Measurements from ENCODE around the gene KCNIP4. TPM values are rescaled to one million over a fixed set of nuclear protein-coding genes. Genes with fewer than 3 reads are reported as not detected.

The KCNIP4 gene
- total and polyA plus RNA-seq, 2 of the 4 experiments (the other 2 are of a cell fraction) = not detected

- TF ChIP-seq MAFK (IDR thresholded peaks at IDR 0.05; ENCODE audit: low read depth, low read length) (no peak), FOS (IDR thresholded peaks at IDR 0.05; ENCODE audit: low read depth, low read length) (no peak), POLR2A (IDR thresholded peaks at IDR 0.05; ENCODE audit: low read depth, low read length) (no peak)
Observed at GRCh38 chr4:21768349-21769310, 179.9 kb downstream of the KCNIP4 start (continued).

DNA sequence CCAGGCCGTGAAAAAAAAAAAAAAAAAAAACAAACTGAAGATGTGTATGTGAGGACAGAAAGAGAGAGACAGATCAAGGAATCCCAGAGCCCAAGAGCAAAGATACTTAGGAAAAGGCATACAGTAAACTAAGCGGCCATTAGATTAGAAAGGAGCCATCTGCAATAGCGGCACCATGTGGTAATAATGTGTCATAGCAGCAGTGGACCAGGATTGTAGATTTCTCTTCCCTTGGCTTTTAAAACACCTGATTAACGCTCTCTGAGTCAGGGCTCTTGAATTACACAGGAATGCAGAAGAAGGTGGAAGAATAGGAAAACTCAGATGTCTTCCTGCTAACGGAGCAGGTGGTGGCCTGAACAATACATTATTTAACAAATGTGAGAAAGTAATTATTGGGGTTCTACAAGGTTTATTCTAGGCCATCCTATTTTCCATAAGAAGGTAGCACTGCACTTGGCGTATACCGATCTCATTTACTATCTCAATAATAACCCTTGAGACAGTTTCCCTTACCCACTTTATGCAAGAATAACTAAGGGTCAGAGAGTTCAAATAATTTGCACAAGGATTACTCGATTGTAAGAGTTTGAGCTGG lies 182.7 kb downstream of the KCNIP4 start:
- Histone ChIP-seq H4K20me1 (ENCODE audit: insufficient read depth, low read length) (no peaks in the 10 kb centered on the region), H3K4ac (ENCODE audit: low read depth, low read length) (no peak overlapping the region), H3K18ac (ENCODE audit: low read depth, low read length) (no peak overlapping the region), H2AK5ac (ENCODE audit: low read depth, low read length) (no peak overlapping the region), H3K4me3 (ENCODE audit: insufficient read depth, low read depth, low read length) (no peak overlapping the region), H2BK120ac (ENCODE audit: low read depth, low read length) (no peak overlapping the region), H3K79me1 (ENCODE audit: low read depth in 1 of 2, low read length in 2 of 2) (no peaks in the 10 kb centered on the region), H2BK20ac (ENCODE audit: low read depth, low read length) (no peak overlapping the region), H3K56ac (ENCODE audit: extremely low read depth, insufficient read depth, low read length) (no peak overlapping the region), H3K23ac (ENCODE audit: low read depth, low read length) (no peak overlapping the region), H3K4me2 (ENCODE audit: low read depth, low read length) (no peak overlapping the region), H3K9me3 (ENCODE audit: control insufficient read depth, insufficient read depth, low read length) (no peaks in the 10 kb centered on the region), H4K5ac (ENCODE audit: low read depth, low read length) (no peak overlapping the region), H2BK5ac (ENCODE audit: low read depth, low read length, poor library complexity, severe bottlenecking) (no peak overlapping the region), H2BK15ac (ENCODE audit: low read depth, low read length) (no peak overlapping the region), H3K9ac (ENCODE audit: low read depth, low read length) (no peak overlapping the region), H4K91ac (ENCODE audit: insufficient read depth, low read depth, low read length) (no peak overlapping the region), H3K14ac (replicated peaks; ENCODE audit: low read depth, low read length) (no peak overlapping the region), H3K27ac (ENCODE audit: insufficient read depth, low read length) (no peak overlapping the region), H2AFZ (replicated peaks; ENCODE audit: low read length, poor library complexity) (no peak overlapping the region), H2AK9ac (replicated peaks; ENCODE audit: low read depth, low read length, poor library complexity) (no peak overlapping the region), H4K8ac (ENCODE audit: low read depth in 2 of 2, low read length in 2 of 2) (no peak overlapping the region), H3K4me1 (ENCODE audit: control insufficient read depth, insufficient read depth, low read length) (no peaks in the 10 kb centered on the region), H3K27me3 (ENCODE audit: control insufficient read depth, insufficient read depth, low read length) (no peaks in the 10 kb centered on the region), H3K9me1 (ENCODE audit: insufficient read depth, low read length) (no peaks in the 10 kb centered on the region), H3K36me3 (ENCODE audit: control insufficient read depth, insufficient read depth, low read length) (no peaks in the 10 kb centered on the region)
- no CpG with 5 or more reads among the region's 8 CpGs for WGBS, 2 experiments (ENCODE audit: extremely low coverage in 2 of 2, insufficient read length in 1 of 2)
- BruUV-seq (replicated peaks) = no TSS peak
- in situ Hi-C loops (cut with MboI; ENCODE audit: low sequenced_read_pairs) = loop anchor here (25.0 kb wide), 1 partner anchor 254 kb away; no protein-coding TSS in a partner anchor
- POLR2A ChIA-PET (ENCODE audit: unreplicated experiment) = no interaction called here
- TF ChIP-seq CEBPB (IDR thresholded peaks at IDR 0.05; ENCODE audit: low read depth, low read length) (no peak), CTCF (conservative IDR thresholded peaks at IDR 0.05; ENCODE audit: low read depth, low read length) (peak; percentile 78), SMC3 (IDR thresholded peaks at IDR 0.05; ENCODE audit: low read depth, low read length) (peak; percentile 48; the same call in 1 of the 2 replicates), RAD21 (IDR thresholded peaks at IDR 0.05; ENCODE audit: low read length) (peak; percentile 43), MAFK (IDR thresholded peaks at IDR 0.05; ENCODE audit: low read depth, low read length) (no peak), NFE2L2 (IDR thresholded peaks at IDR 0.05; ENCODE audit: low read depth, low read length) (no peak)
- intact Hi-C loops (cut with micrococcal nuclease) = loop anchor here (5.0 kb wide), 1 partner anchor 254 kb away; no protein-coding TSS in a partner anchor
- CTCF ChIA-PET = interaction anchor here (0.6 to 2.2 kb wide), 6 partner anchors 13 to 1768 kb away, joined by 3 to 13 read pairs (median 6); no protein-coding TSS in a partner anchor
- peak; percentile 29 for DNase-seq
- dilution Hi-C loops (cut with HindIII; ENCODE audit: low sequenced_read_pairs, unreplicated experiment) = no loop called here
- ATAC-seq (ENCODE audit: low read depth) = peak; percentile 93
